KMS-11 (cell line): ENCODE measurements around the gene SOD3.

Source experiments
- H2AFZ ChIP-seq: fragments of 200-600 bp; sonication (generic); 2 replicates; pipeline ENCODE4 v1.6.1; 2016; ENCODE audit warnings: antibody characterized with exemption, mixed run types, low read depth
- H3K27ac ChIP-seq: fragments of 200-600 bp; sonication (generic); 2 replicates; pipeline ENCODE4 v1.6.1; 2016; ENCODE audit warnings: mild to moderate bottlenecking, mixed run types
- H3K27me3 ChIP-seq: fragments of 200-600 bp; sonication (generic); 2 replicates; pipeline ENCODE4 v1.6.1; 2017; ENCODE audit warnings: mild to moderate bottlenecking, low read depth, mixed run types, moderate library complexity; ENCODE audit not compliant: insufficient read depth
- H3K36me3 ChIP-seq: fragments of 200-600 bp; sonication (generic); 2 replicates; pipeline ENCODE4 v1.6.1; 2017; ENCODE audit warnings: mild to moderate bottlenecking, mixed run types; ENCODE audit not compliant: insufficient read depth
- H3K4me1 ChIP-seq: fragments of 200-600 bp; sonication (generic); 2 replicates; pipeline ENCODE4 v1.6.1; 2016; ENCODE audit warnings: mild to moderate bottlenecking, low read depth, mixed run types; ENCODE audit not compliant: poor library complexity, severe bottlenecking
- H3K4me2 ChIP-seq: fragments of 200-600 bp; sonication (generic); 2 replicates; pipeline ENCODE4 v1.7.0; 2016; ENCODE audit warnings: mild to moderate bottlenecking, mixed run types
- H3K4me3 ChIP-seq: fragments of 200-600 bp; sonication (generic); IDR thresholded peaks from 2 replicates; pipeline ENCODE4 v1.6.1; 2017; ENCODE audit warnings: low read depth, low read length, mixed read lengths; ENCODE audit not compliant: insufficient read depth
- H3K79me2 ChIP-seq: fragments of 200-600 bp; sonication (generic); 2 replicates; pipeline ENCODE4 v1.6.1; 2016; ENCODE audit warnings: low read depth, mixed run types; ENCODE audit not compliant: insufficient read depth
- H3K9ac ChIP-seq: fragments of 200-600 bp; sonication (generic); 2 replicates; pipeline ENCODE4 v1.6.1; 2016; ENCODE audit warnings: mild to moderate bottlenecking, mixed run types
- H4K20me1 ChIP-seq: fragments of 200-600 bp; sonication (generic); 2 replicates; pipeline ENCODE4 v1.6.1; 2016; ENCODE audit warnings: mild to moderate bottlenecking, mixed run types; ENCODE audit not compliant: insufficient read depth
- TF ChIP-seq, protein P1 (sequence below): fragments of 200-600 bp; sonication (generic); conservative IDR thresholded peaks from 2 replicates; pipeline ENCODE4 v1.6.1; 2017; ENCODE audit warnings: low read depth, mild to moderate bottlenecking, antibody characterized with exemption, low read length, moderate library complexity, mixed read lengths

SOD3 gene

DNA sequence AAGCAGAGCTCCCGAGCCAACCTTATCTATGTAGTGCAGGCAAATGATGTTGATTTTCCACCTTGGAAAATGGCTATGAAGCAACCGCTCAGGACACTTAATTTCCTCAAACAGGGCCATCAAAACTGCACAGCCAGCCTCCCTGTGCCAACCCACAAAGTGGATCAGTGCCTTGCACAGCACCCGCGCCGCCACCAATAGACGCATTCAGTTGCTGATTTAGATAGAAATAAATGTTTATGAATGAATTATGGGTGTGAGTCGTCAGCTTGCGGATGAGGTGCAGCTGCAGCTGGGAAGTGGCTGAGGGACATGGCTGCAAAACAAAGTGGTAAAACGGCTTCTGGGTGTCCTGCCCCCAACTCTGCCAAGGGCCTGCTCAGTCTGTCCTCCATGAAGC is 47.0 kb downstream of the SOD3 start:
- Histone ChIP-seq H3K79me2 (no peaks in the 10 kb centered on the region), H3K27me3 (no peaks in the 10 kb centered on the region), H3K4me2 (no peak overlapping the region), H4K20me1 (no peaks in the 10 kb centered on the region), H3K27ac (no peak overlapping the region), H3K36me3 (no peaks in the 10 kb centered on the region), H2AFZ (no peak overlapping the region), H3K4me1 (no peaks in the 10 kb centered on the region), H3K4me3 (no peak overlapping the region), H3K9ac (no peak overlapping the region)
- TF ChIP-seq, protein P1, sequence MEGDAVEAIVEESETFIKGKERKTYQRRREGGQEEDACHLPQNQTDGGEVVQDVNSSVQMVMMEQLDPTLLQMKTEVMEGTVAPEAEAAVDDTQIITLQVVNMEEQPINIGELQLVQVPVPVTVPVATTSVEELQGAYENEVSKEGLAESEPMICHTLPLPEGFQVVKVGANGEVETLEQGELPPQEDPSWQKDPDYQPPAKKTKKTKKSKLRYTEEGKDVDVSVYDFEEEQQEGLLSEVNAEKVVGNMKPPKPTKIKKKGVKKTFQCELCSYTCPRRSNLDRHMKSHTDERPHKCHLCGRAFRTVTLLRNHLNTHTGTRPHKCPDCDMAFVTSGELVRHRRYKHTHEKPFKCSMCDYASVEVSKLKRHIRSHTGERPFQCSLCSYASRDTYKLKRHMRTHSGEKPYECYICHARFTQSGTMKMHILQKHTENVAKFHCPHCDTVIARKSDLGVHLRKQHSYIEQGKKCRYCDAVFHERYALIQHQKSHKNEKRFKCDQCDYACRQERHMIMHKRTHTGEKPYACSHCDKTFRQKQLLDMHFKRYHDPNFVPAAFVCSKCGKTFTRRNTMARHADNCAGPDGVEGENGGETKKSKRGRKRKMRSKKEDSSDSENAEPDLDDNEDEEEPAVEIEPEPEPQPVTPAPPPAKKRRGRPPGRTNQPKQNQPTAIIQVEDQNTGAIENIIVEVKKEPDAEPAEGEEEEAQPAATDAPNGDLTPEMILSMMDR = no peak

DNA sequence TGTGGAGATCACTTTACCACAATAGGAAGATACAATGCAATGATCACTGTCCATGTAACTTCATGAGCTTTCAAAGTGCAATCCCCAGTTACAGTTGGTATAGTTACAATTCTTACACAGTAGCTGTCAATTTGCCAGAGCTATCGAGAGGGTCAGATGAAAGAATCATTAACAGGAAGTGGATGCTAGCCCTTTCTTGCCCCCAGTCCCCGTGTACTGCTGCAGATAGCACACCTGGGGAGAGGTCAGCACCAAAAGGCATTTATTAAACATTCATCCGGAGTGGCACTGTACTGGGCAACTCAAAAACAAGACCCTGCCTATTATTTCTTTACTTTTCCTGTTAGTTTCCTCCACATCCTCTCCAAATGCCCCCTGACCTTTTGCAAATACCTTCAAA is 47.7 kb downstream of the SOD3 start:
- H3K36me3 ChIP-seq = no peaks in the 10 kb centered on the region

DNA sequence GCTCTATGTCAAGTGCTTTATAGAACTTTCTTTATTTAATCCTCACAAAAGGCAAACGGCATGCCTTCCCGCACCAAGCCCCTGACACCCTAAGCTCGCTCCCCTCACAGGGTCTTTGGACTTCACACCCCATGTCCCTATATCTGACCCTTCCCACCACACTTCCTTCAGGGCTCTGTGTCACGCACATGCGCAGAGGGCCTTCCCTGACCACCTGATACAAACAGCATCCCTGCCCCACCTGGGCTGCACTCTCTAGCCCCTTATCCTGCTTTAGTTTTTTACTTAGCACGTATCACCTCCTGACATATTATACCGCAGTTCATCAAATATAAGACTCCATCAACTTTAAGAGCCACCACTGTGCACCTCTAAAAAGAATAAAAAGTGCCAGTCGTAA is 49.8 kb downstream of the SOD3 start:
- no peak overlapping the region for H3K4me3 ChIP-seq
- H3K4me1 ChIP-seq = no peaks in the 10 kb centered on the region
- no peaks in the 10 kb centered on the region for H4K20me1 ChIP-seq
- no peak overlapping the region for H3K9ac ChIP-seq
- TF ChIP-seq, protein P1 = no peak
- no peak overlapping the region for H2AFZ ChIP-seq
- no peaks in the 10 kb centered on the region for H3K79me2 ChIP-seq
- H3K4me2 ChIP-seq = no peak overlapping the region
- no peaks in the 10 kb centered on the region for H3K36me3 ChIP-seq
- no peaks in the 10 kb centered on the region for H3K27me3 ChIP-seq
- H3K27ac ChIP-seq = no peak overlapping the region

More for the DNA sequence above, 47.7 kb downstream of the SOD3 start:
- H3K9ac ChIP-seq = no peak overlapping the region
- H3K4me2 ChIP-seq = no peak overlapping the region
- no peaks in the 10 kb centered on the region for H3K27me3 ChIP-seq
- H3K79me2 ChIP-seq = no peaks in the 10 kb centered on the region
- H3K27ac ChIP-seq = no peak overlapping the region
- H4K20me1 ChIP-seq = no peaks in the 10 kb centered on the region
- no peaks in the 10 kb centered on the region for H3K4me1 ChIP-seq
- no peak overlapping the region for H3K4me3 ChIP-seq
- no peak overlapping the region for H2AFZ ChIP-seq
- TF ChIP-seq, protein P1 = no peak

DNA sequence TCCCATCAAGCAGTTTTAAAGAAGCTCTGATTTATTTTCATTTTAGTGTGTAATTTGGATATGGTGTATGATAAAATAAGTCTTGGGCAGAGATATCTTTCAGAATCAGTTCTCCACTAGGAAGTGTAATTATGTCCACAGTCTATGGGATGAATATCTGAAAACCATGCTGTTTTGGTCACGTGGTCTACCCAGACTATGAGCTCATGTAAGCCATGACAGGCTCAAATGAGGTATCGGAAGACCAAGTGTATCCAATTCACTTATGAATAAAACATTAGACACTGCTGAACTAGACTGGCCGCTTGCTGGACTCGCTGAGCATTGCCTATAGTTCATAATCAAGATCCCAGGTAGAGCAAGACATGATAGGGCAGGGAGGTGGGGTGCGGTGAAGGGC is 50.5 kb downstream of the SOD3 start:
- Histone ChIP-seq H3K9ac (no peak overlapping the region), H3K4me3 (no peak overlapping the region), H3K4me1 (no peaks in the 10 kb centered on the region), H3K36me3 (no peaks in the 10 kb centered on the region), H3K27me3 (no peaks in the 10 kb centered on the region), H3K79me2 (no peaks in the 10 kb centered on the region), H4K20me1 (no peaks in the 10 kb centered on the region), H2AFZ (no peak overlapping the region), H3K27ac (no peak overlapping the region), H3K4me2 (no peak overlapping the region)
- TF ChIP-seq, protein P1 = no peak
